Activated CD8-positive, alpha-beta memory T cell treated with anti-CD3 and anti-CD28 coated beads for 4 hours (primary cell): ENCODE measurements around the gene ITGBL1.

ENCODE experiments used
- DNase-seq, 2 donors: peaks; one replicate each; pipeline ENCODE4 v3.0.0-alpha.2; 2020; ENCODE audit warnings: low read depth in 2 of 2

The ITGBL1 gene

GRCh38 chr13:101452519-101453485, at the start of gene ITGBL1:
ITGBL1 (plus strand) TSS chr13:101452675; CDS start chr13:101452834, 159 bp downstream.
- no peak for DNase-seq

- DNase-seq = no peak
These were observed 45.7 kb upstream of the ITGBL1 start for GRCh38 chr13:101406791-101407190.

GRCh38 chr13:101408154-101408553, 44.3 kb upstream of the ITGBL1 start:
- no peak for DNase-seq

- no peak for DNase-seq
These were observed 43.4 kb upstream of the ITGBL1 start for GRCh38 chr13:101408992-101409656.

- no peak for DNase-seq
These were observed 40.4 kb upstream of the ITGBL1 start for GRCh38 chr13:101412076-101412475.

- DNase-seq = no peak
These were observed 36.9 kb upstream of the ITGBL1 start for GRCh38 chr13:101415358-101416174.

- no peak for DNase-seq
These were observed 36.1 kb upstream of the ITGBL1 start, which contains the start of gene NALCN for GRCh38 chr13:101416181-101417042. NALCN (minus strand) TSS chr13:101416508; CDS start chr13:101399126, 17,382 bp downstream.

- no peak for DNase-seq
These were observed 35.5 kb upstream of the ITGBL1 start for GRCh38 chr13:101417043-101417406.

GRCh38 chr13:101417501-101417900, 35.0 kb upstream of the ITGBL1 start:
- no peak for DNase-seq

- no peak for DNase-seq
These were observed 28.6 kb upstream of the ITGBL1 start for GRCh38 chr13:101423872-101424271.

GRCh38 chr13:101424381-101425155, 27.9 kb upstream of the ITGBL1 start:
- no peak for DNase-seq

GRCh38 chr13:101425156-101425471, 27.4 kb upstream of the ITGBL1 start:
- DNase-seq = no peak

GRCh38 chr13:101425623-101426022, 26.9 kb upstream of the ITGBL1 start:
- DNase-seq = no peak

- DNase-seq = no peak
These were observed 22.7 kb upstream of the ITGBL1 start for GRCh38 chr13:101429733-101430132.

GRCh38 chr13:101433895-101434294, 18.6 kb upstream of the ITGBL1 start:
- no peak for DNase-seq

- no peak for DNase-seq
These were observed 18.0 kb upstream of the ITGBL1 start for GRCh38 chr13:101434486-101434885.

GRCh38 chr13:101447852-101448251, 4.6 kb upstream of the ITGBL1 start:
- no peak for DNase-seq

GRCh38 chr13:101449790-101450748, 2.4 kb upstream of the ITGBL1 start:
- no peak for DNase-seq

GRCh38 chr13:101450749-101451130, 1.7 kb upstream of the ITGBL1 start:
- no peak for DNase-seq
